NCI-H2196 treated with DMSO at 0.1 percent for 48 hours (cell line): ENCODE measurements around the gene DGCR2.
"Not testable (repeated sequence)": the region's sequence is repeated elsewhere in the genome, so short reads cannot be mapped to it uniquely, and the experiment has no call there.

Experiments
- DNase-seq: peaks from one replicate; lab custom pipeline; 2025; ENCODE audit not compliant: unreplicated experiment; lab: John Stamatoyannopoulos, UW

DGCR2 gene

DNA sequence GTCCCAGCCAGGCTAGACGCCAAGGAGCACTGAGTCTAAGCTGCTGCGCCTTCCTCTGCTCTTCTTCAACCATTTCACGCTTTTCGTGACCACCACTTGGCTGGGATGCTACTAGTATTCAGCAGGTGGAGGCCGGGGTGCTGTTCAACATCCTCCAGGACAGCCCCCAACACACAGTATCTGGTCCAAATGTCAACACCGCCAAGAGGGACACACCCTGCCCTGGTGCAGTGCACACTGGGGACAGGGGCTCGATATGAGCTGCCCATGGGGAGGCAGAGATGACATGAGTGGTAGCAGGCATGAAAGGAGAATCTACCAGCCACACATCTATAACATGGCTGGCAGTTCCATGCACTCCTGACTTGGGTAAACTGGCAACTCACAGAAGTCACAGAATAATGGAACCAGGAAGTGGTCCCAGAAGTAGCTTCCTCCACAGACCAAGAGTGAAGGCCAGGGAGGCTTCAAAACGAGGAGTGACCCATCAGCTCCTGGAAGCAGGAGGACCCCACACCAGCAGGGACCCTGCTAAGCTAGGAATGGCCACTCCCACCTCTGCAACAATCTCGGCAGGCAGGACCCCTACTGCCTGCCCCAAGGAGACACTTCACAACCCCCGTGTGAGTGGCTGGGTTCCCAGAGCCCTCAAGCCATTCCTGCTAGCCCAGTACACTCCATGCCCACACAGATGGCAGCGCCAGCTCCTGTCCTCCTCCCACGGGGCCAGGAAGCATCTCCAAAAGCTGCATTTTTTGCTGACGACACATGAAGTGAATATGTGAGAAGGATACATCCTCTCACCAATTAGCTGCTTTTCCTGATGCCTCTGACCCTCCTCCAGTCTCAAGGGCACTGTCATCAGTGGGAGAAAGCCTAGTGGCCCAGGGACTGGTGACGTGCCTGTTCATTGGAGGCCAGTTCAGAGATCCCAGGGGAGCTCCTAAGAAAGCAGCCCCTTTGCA lies 78.8 kb downstream of the DGCR2 start:
- DNase-seq: no peak

DNA sequence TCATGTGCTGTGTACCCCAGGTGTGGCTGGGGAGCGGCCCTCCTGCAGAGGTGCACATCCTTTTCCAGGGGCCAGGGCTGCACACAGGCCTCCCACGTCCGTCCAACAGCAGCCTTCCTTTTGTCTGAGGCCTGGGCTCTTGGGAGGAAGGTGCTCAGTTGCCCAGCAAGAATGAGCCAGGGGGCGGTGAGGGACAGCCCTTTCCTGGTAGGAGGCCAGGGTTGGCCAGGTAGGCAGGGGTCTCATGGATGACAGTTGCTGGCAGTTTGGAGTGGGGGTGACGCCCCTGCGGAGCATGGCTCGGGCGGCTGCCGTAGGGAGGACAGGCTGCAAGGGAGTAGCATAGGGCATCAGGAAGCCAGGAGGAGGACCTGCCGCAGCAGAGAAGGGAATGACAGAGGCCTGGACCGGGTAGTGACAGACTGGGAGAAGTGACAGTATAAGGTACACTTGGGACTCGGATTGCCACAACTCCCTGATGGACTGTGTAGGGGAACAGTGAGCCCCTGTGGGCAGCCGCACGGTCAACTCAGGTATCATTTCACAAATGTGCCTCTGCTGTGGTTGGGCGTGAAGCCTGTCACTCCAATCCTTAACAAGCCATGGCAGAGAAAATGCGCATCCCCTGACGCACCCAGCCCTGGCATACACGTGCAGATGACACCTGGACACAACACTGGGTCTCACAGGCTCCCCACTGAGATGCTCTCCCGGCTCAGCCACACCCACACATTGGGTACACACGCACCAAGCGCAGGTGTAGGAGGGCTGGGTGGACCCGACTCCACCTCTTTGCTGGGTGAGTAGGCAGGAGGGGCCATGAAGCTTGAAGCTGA lies 79.7 kb downstream of the DGCR2 start:
- DNase-seq: no peak

DNA sequence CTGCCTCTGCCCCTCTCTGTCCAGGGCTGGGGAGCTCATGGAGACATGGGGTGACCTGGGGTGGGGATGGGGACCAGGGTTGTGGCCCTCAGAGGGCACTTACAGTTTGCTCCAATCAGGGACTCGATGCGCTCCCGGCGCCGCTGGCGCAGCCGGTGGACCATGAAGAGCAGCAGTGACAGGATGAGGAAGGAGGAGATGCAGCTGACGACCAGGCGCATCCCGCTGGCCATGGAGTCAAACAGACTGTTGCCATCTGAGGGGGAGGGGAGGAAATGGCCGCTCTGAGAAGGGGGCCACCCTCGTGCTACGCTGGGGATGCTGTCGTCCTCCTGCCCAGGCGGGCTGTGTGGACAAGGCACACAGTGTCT lies 80.5 kb downstream of the DGCR2 start:
- DNase-seq: no peak

DNA sequence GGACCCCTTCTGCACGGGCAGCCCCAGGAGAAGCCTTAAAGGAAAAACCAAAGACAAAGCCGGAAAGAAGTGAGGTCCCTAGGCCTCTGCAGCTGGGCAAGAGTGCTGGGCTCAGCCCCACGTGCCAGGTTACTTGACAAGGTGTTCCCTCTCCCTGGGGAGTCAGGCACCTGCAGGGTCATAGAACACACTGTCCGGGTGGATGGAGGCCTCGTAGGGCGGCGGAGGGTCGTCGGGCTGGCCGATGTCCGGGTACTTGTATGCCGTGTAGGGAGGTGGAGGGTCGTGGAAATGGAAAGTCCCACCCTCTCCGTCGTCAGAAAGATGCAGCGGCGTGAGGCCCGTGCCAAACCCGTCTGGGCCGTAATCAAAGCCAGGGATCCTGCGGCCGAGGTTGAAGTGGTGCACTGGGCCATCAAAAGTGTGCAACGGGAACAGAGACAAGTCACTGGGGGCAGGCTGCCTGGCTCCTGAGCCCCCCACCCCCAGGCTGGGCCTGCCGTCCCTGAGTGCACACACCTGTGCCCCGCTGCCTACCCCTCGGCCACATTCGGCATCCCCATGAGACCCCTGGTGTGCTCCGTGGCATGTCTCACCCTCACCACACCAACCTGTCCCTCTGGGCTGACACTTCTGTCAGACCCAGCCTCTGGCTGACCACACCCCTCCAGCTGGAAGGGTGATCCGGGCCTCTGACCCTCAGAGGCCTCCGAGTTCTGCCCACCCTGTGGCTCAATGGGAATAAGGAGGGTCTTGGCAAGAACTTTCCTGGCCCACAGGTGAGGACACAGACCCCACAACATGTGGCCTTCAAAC lies 81.1 kb downstream of the DGCR2 start:
- no peak for DNase-seq

DNA sequence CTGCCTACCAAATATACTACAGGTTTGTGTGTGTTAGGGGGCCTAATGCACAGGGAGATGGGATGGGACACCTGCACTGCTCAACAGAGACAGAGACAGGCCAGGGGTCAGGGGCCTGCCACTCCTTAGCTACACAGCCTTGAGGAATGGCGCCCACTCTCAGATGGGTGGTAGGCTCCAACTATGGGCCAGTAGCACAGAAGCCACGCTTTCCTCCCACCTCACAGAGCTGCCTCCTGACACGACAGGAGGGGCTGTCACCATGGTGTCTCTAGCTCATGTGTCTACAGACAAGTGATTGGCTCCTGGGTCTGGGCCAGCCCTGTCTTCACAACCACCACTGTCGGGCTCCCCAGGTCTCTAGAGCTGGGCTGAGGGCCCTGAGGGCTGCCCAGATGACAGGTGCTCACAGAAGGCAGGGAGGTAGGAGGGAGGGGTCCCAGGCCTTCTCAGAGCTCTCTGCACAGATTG lies 81.8 kb downstream of the DGCR2 start:
- DNase-seq: no peak

DNA sequence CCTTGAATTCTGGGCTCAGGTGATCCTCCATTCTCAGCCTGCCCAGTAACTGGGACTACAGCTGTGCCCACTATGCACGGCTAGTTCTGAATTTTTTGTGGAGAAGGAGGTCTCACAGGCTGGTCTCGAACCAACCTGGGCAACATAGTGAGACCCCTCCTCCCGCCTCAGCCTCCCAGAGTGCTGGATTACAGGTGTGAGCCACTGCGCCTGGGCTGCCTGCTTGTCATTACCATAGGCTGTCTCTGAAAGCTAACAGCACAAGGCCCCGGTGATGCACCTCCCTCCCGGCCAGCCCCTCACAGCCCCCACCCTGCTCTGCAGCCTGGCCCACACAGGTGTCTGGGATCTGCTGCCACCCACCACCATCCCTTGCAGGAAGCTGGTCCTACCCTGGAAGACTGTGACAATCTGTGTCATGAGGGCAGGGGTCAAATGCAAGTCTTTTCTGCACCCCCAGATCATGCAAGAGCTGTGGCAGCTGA lies 82.4 kb downstream of the DGCR2 start:
- DNase-seq: no peak

DNA sequence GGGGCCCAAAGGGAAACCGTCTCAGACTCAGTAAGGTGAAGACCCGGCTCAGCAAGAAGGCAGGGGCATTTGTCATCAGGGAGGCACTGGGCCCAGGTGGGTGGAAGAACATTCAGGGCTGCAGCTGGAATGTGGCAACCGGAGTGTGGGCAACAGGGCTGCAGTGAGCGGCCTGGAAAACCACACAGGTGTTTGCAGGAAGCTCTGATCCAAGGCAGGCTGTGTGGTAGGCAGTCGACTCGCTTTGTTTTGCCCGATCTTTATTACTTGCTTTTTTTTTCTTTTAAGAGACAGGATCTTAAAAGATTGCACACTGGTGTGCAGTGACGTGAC lies 82.8 kb downstream of the DGCR2 start:
- no peak for DNase-seq

DNA sequence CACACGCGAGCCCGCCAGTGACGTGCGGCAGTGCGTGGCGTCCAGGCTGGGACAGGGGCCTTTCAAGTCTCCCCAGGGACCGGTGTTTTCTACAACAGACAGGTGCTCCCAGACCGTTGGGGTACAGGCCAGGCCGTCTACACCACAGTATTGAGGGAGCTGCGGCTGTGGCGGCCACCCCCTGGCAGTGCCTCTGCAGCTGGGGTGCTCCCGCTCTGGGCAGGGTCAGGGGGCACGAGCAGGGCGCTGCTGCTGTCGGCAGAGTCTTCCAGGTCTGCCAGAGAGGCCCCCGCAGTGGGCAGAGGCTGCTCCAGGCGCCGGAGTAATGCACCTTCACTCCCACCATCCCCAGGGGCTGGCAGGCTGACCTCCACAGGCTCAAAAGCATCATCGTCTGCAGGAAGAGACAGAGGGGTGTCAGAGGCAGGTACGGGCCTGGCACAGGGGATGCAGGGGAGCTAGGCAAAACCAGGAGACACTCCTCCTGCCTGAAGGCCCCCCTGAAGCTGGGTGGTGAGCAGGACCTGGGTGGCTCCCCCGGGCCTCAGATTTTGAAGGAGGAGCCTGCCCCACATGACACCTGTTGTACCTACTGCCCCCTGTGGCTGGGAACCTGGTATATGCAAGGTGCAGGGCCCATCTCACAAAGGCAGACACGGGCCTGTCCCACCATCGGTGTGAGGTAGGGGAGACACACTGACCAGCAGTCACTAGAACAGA lies 83.3 kb downstream of the DGCR2 start:
- no peak for DNase-seq

DNA sequence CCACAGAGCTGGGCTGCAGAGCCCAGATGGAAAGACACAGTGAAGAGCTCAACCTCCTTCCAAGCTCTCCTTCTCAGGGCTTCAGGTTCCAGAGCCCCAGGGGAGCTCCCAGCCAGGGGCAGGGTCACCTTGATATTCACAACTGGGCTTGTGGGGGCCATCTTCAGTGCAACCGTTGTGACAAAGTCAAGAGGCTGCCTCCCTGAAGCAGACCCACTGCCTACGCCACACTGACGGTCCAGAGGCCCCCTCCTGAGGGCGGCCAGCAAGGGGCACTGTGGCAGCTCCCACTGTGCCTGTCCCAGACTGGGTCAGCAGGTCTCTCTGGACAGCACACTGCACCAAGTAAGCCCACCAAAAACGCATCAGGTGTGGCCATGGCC lies 84.1 kb downstream of the DGCR2 start:
- DNase-seq: no peak

DNA sequence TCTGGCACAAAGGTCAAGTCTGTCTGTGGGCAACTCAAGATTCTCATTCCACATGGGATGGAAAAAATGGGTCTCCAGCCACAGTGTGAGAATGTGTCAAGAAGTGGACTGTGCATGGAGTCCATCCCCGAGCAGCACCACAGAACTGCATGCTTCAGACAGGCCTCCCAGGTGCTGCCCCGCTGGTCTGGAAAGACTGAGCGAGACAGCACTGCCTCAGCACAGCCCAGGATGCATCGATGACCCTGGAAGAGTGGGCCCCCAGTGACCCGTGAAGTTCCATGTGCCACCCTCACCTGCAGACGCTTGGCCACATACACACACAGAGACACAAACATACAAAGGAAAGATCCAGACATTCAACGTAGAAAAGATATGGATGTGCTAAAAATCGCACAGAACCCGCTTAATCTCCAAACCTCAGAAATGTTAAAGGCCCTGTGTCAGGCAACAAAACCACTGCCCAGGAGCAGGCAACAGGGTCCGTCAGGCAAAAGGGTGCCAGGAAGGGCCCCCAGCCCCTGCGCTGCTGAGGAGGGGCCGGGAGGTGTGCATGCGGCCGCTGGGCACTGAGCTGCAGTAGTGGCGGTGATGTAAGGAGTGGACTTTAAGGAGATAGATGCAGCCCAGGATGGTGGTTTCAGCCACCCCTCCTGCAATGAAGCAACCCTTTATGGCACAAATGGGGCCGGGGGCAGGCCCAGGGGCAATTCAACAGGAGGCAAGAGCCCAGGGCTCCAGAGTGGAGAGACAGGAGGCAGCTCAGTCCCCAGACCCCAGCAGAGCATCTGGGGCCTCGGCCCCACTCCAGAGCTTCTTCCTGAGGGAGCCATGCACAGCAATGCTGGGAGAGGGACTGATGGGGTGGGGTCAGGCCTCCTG lies 84.7 kb downstream of the DGCR2 start:
- no peak for DNase-seq

DNA sequence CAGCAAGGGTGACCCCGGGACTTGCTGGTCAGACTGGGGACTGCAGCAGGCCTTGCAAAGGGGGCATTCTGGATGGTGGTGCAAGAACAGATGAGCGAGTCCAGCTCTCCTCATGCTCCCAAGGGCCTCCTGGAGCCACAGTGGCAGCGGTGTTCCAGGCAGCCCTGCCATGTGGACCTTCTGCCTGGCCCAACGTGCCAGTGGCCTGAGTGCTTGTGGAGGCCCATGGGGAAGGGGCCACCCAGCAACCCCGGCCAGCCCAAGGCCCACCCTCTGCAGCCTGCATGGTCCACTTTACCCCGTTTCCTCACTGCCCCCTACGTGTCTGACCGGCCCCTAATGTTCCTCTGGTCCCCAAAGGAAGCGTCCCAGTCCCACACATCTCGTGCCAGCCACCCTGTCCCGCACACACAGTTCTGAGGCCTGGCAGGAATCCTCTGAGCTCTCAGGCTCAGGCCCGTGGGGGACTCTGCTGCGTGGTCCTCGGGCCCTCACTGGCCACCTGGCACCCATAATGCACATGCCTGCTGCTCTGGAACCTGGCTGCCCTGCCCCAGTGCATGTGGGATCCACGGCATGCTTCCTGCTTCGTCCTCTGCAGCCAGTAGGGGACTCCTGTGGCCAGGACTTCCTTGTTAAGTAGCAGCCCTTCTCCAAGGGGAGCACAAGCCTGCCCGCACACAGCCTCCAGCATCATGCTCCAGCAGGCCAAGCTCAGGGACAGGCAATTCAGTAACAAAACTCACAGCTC lies 85.5 kb downstream of the DGCR2 start:
- no peak for DNase-seq

DNA sequence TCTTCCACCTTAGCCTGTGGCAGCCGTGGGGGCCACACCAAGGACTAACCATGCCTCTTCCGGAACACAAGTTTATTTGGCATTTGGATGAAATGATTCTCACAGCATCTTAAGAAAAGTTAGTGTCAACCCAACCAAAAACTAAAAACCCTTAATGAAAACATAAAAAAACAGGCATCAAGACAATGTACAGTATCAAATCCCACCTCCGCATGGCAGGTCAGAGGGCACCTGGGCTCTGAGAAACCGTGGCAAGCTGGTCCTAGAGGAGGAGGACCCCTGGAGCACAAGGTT lies 86.0 kb downstream of the DGCR2 start:
- DNase-seq: no peak

DNA sequence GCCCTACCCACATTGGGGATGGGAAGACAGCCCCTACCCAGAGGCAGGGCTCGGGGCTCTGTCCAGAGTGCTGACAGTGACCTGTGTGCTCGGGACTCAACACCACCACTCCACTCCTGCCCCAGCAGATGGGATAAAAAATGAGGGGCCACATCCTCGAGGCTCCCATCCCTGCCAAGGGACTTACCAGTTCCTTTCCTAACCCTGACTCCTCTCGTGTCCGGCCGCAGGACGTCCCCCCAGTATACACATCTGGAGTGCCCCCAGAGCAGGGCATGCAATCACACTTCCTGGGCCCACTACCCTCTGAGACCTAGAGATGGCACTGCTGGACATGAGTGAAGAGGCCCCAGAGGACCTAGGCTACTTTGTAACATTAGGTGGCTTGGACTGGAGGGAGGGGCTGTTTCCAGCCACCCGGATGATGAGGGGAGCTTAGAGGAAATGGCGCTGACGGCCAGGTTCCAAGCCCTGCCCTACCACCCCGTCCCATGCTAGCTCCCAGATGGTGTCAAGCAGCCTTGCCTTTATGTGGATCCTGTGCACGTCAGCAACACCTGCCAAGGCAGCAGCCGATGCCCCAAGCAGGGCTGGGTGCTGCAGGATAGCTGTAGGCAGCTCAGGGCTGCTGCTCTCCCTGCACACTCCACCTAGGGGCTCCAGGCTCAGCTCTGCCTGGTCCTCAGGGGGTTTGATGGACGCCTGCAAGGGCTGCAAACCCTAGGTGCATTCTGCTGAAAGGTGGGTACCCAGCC lies 86.6 kb downstream of the DGCR2 start:
- no peak for DNase-seq

DNA sequence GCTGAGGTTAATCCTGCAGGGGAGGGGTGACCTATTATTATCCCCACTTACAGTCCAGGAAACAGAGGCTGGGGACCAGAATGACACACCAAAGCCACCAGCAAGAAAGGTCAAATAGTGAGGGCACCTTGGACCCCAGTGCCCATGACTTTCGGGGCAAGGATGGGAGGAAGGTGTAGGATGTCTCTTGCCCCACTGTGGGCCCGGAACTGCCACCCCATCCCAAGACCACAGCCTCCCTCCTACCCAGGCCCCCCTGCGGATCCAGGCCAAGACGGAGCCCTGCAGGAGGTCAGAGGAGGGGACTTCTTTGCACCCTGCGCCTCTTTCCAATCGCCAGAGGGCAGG lies 87.1 kb downstream of the DGCR2 start:
- not testable (repeated sequence) for DNase-seq

DNA sequence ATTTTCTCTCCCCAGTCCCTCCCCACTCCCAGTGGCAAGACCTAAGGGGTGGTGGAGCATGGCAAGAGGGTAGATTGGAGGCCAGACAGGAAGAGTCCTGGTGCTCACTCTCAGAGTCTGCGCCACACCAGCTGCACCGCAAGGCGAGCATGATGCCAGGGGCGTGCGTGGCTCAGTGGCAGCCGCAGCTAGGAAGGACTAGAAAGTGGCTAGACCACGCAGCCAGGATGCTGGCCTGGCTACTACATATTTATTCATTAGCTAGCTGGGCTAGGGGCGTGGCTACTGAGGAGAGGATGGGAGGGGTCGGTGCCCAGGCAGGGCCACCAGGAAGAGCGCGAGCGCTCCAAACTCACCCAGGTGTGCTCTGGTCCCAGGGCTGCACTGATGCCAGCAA lies 87.5 kb downstream of the DGCR2 start:
- not testable (repeated sequence) for DNase-seq

DNA sequence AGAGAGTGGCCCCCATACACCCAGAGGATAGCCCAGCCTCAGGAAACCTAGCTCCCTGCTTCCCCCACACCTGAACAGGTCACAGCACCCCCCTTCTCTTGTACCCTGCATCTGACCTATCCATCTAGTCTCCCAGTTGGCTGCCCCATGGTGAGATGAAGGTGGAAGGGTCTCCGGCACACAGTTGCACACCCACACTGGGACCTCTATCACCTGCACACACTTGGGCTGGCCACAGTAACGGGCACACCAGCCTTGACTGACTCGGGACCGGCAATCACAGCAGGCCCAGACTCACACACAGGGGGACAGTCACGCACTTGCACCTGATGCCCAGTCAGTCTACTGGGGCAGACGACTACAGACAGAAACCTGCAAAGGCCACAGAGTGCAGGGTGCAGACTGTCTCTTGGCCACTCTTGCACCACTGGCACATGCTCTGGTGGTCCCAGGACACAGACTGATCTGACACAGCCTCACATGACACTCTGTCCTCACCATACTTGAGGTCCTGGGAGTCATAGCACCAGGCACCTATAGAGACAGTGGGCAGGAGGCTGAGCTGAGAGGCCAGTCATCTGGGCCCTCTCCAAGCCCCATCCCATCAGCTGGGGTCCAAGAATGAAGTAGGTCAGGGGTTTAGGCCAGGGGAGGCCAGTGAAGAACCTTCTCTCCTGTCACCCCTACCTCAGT lies 88.0 kb downstream of the DGCR2 start:
- not testable (repeated sequence) for DNase-seq

DNA sequence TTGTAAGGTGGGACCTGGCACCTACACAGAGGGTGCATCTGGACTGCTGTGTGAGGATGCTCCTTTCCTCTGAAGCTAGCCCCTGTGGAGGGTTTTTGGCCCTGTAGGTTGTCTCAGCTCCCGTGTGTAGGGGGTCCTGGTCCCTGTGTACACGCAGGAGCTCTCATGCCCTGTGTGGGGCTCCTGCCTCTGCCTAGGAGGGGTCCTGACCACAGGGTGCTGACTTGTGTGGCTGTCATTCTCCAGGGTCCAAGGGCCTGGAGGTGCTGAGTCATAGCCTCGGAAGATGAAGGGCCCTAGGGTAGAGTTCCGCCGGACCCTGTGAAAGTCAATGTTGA lies 88.7 kb downstream of the DGCR2 start:
- DNase-seq: not testable (repeated sequence)
